Kidney (tissue), 14 donors: ENCODE results near the gene SRP9. TPM values are rescaled to one million over a fixed set of nuclear protein-coding genes. Genes with fewer than 3 reads are reported as not detected.

Experiments
- DNase-seq, 5 donors: peaks; one replicate each; pipeline ENCODE4 v3.0.0-alpha.2; 2013 to 2020
- FAIRE-seq: peaks from 2 replicates; lab custom pipeline; 2012; peaks lifted over from hg19 to GRCh38; lab: Jason Lieb, UNC
- H3K27ac ChIP-seq, 2 donors: one replicate each; pipeline ENCODE4 v1.7.0; 2013; ENCODE audit warnings: low read depth in 2 of 2, low read length in 2 of 2, inconsistent platforms in 1 of 2
- H3K27me3 ChIP-seq: one replicate; pipeline ENCODE4 v1.7.1; 2013; ENCODE audit warnings: low read length, inconsistent platforms; ENCODE audit not compliant: control insufficient read depth, insufficient read depth
- H3K36me3 ChIP-seq, 3 donors: one replicate each; pipeline versions ENCODE4 v1.7.0 to v1.7.1; 2013; ENCODE audit warnings: low read length in 3 of 3, control low read depth in 1 of 3, inconsistent platforms in 1 of 3; ENCODE audit not compliant: insufficient read depth in 3 of 3, control insufficient read depth in 2 of 3
- H3K4me1 ChIP-seq, 3 donors: one replicate each; pipeline versions ENCODE4 v1.7.0 to v1.7.1; 2013; ENCODE audit warnings: low read length in 3 of 3, inconsistent platforms in 1 of 3, low read depth in 1 of 3; ENCODE audit not compliant: control insufficient read depth in 2 of 3, insufficient read depth in 2 of 3
- H3K4me3 ChIP-seq, 3 donors: one replicate each; pipeline versions ENCODE4 v1.7.0 to v1.8.1; 2013; ENCODE audit warnings: low read length in 3 of 3, control low read depth in 1 of 3, inconsistent platforms in 1 of 3
- H3K9ac ChIP-seq, 3 donors: one replicate each; pipeline versions ENCODE4 v1.7.0 to v1.7.1; 2013; ENCODE audit warnings: low read length in 3 of 3, control low read depth in 1 of 3, inconsistent platforms in 1 of 3
- H3K9me3 ChIP-seq, 3 donors: one replicate each; pipeline versions ENCODE4 v1.7.0 to v1.7.1; 2013; ENCODE audit warnings: low read length in 3 of 3, control low read depth in 1 of 3, inconsistent platforms in 1 of 3; ENCODE audit not compliant: control insufficient read depth in 2 of 3, insufficient read depth in 1 of 3
- intact Hi-C: fragments of 100-400 bp; cut with DNase I; formaldehyde crosslinking; loops from one replicate; pipeline ENCODE4 v1.11.1; 2022
- polyA plus RNA-seq: library from polyadenylated mRNA; stranded (reverse); fragments of 350-450 nt; fragmentation: Illumina TruSeq; extraction: RNeasy Lipid Tissue Mini Kit (QIAGEN cat#74804); gene quantifications from one replicate; pipeline ENCODE4 v1.2.3, GENCODE V29; 2014; ENCODE audit warnings: low read depth, low replicate concordance; ENCODE audit not compliant: insufficient read depth
- total RNA-seq: library from RNA; stranded (reverse); fragmentation: NEBNext Ultra II Directional; extraction: Animal tissue kit (Norgen Biotek cat#: 25700); gene quantifications from one replicate; pipeline ENCODE4 v1.2.1, GENCODE V29; 2021
- TF ChIP-seq, protein P1 (sequence below): IDR thresholded peaks from 3 replicates; pipeline ENCODE4 v1.5.1; 2012; ENCODE audit warnings: mild to moderate bottlenecking, moderate library complexity, borderline replicate concordance; ENCODE audit not compliant: insufficient read depth; ENCODE audit errors: extremely low read depth
- donor health status: control.
- donor health status: control.
- donor health status: control.
- donor health status: control.
- donor health status: control.
- donor health status: DM: yes; HTN: yes; CAD: no.
- donor health status: Normal renal cell carcinoma (clear cell type).

SRP9 gene
- total and polyA plus RNA-seq, 2 donors from 2014 or later, result 199 to 307 TPM

DNA sequence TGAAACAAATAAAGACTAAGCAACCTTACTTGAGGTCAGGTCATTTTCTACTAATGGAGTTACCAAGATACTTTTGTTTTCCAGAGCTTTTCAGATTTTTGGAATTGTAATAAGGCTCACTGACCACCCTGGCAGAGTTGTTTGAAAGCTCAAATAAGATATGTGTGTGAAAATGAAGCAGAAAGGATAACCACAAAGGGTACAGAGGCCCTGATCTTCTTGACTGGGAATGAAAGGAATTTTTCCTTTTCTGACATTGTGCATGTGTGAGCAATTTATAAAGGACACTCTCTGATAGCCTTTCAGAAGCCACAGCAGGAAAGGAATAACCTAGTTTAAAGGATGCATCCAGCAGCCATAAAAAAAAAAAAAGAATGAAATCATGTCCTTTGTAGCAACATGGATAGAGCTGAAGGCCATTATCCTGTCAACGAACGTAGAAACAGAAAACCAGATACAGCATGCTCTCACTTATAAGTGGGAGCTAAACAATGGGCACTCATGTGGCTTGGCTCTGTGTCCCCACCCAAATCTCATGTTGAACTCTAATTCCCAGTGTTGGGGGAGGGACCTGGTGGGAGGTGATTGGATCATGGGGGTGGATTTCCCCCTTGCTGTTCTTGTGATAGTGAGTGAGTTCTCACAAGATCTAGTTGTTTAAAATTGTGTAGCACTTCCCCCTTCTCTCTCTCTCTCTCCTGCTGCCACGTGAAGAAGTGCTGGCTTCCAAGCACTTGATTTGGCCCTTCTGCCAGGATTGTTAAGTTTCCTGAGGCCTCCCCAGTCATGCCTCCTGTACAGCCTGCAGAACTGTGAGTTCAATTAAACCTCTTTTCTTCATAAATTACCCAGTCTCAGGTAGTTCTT, 3.1 kb upstream of the SRP9 start:
- FAIRE-seq, result no peak
- Histone ChIP-seq H3K36me3 (no peaks in the 10 kb centered on the region), H3K9ac (no peak overlapping the region), H3K9me3 (no peaks in the 10 kb centered on the region), H3K4me1 (peaks cover 0 to 12% (median 5%) of the 10 kb centered on the region in 3 donors), H3K27ac (no peak overlapping the region), H3K27me3 (no peaks in the 10 kb centered on the region), H3K4me3 (no peak overlapping the region)
- intact Hi-C loops, result loop anchor here (10.0 kb wide), 1 partner anchor 220 kb away; no protein-coding TSS in a partner anchor
- no peak for DNase-seq
- TF ChIP-seq, protein P1, sequence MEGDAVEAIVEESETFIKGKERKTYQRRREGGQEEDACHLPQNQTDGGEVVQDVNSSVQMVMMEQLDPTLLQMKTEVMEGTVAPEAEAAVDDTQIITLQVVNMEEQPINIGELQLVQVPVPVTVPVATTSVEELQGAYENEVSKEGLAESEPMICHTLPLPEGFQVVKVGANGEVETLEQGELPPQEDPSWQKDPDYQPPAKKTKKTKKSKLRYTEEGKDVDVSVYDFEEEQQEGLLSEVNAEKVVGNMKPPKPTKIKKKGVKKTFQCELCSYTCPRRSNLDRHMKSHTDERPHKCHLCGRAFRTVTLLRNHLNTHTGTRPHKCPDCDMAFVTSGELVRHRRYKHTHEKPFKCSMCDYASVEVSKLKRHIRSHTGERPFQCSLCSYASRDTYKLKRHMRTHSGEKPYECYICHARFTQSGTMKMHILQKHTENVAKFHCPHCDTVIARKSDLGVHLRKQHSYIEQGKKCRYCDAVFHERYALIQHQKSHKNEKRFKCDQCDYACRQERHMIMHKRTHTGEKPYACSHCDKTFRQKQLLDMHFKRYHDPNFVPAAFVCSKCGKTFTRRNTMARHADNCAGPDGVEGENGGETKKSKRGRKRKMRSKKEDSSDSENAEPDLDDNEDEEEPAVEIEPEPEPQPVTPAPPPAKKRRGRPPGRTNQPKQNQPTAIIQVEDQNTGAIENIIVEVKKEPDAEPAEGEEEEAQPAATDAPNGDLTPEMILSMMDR, result no peak

DNA sequence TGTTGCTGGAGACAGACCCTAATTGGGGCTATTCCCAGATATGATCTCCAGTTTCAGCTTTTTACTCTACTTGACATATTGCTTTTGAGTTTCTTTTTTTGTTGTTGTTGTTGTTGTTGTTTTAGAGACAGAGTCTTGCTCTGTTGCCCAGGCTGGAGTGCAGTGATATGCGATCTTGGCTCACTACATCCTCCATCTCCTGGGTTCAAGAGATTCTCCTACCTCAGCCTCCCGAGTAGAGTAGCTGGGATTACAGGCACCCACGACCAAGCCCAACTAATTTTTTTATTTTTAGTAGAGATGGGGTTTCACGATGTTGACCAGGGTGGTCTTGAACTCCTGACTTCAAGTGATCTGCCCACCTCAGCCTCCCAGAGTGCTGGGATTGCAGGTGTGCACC, 1.3 kb upstream of the SRP9 start:
- H3K27ac ChIP-seq, result no peak overlapping the region
- TF ChIP-seq, protein P1, result no peak
- peak overlapping the region in 1 of 3 donors; percentile 81 for H3K4me3 ChIP-seq
- no peaks in the 10 kb centered on the region for H3K36me3 ChIP-seq
- no peak for FAIRE-seq
- no peaks in the 10 kb centered on the region for H3K9me3 ChIP-seq
- intact Hi-C loops, result loop anchor here (10.0 kb wide), 1 partner anchor 221 kb away; no protein-coding TSS in a partner anchor
- no peak for DNase-seq
- no peaks in the 10 kb centered on the region for H3K27me3 ChIP-seq
- no peak overlapping the region for H3K9ac ChIP-seq
- peaks cover 0 to 16% (median 5%) of the 10 kb centered on the region in 3 donors for H3K4me1 ChIP-seq

DNA sequence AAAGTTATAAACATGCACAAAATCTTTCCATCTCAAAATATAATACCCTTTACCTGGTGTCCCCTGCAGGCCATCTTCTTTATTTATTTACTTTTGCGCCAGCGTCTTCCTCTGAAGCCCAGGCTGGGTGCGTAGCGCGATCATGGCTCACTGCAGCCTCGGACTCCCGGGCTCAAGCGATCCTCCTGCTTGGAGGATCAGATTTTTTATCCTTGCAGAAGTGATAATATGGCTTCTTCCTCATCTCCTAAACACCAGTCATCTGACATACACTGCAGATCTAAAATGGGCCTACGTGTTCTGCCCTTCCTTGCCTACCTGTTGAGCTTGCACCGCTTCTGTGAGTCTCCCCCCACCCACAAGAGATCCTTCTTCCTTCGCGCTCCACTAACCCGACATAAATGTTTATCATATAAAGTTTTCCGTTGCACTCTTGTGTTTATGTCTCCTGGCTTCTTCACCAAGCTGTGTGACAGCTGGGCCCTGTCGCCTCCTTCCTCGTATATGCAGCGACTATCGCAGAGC, 506 bp upstream of the SRP9 start:
- DNase-seq (no peak), FAIRE-seq (no peak)
- peak overlapping the region; percentile 77 to 98 (median 81) for H3K4me3 ChIP-seq
- peak overlapping the region; percentile 11 to 70 (median 65) for H3K9ac ChIP-seq
- peaks cover 0 to 12% (median 5%) of the 10 kb centered on the region in 3 donors for H3K4me1 ChIP-seq
- H3K36me3 ChIP-seq, result no peaks in the 10 kb centered on the region
- TF ChIP-seq, protein P1, result no peak
- no peaks in the 10 kb centered on the region for H3K9me3 ChIP-seq
- peak overlapping the region; percentile 73 to 74 for H3K27ac ChIP-seq
- intact Hi-C loops, result loop anchor here (10.0 kb wide), 1 partner anchor 222 kb away; no protein-coding TSS in a partner anchor
- H3K27me3 ChIP-seq, result no peaks in the 10 kb centered on the region
